Measurements from ENCODE around the gene INS.
"Not testable (repeated sequence)": the region's sequence is repeated elsewhere in the genome, so short reads cannot be mapped to it uniquely, and the experiment has no call there.

INS gene

GRCh38 chr11:2180789-2181370, 19.9 kb upstream of the INS start:
- DNase-seq, result no peak

GRCh38 chr11:2180347-2180746, 19.3 kb upstream of the INS start:
- DNase-seq, result no peak

- DNase-seq, result no peak
Measured at GRCh38 chr11:2179516-2179915, 18.5 kb upstream of the INS start.

- DNase-seq, result no peak
Measured at GRCh38 chr11:2178906-2179494, 18.0 kb upstream of the INS start.

- not testable (repeated sequence) for DNase-seq
Measured at GRCh38 chr11:2178055-2178773, 17.2 kb upstream of the INS start.

- DNase-seq, result no peak
Measured at GRCh38 chr11:2177076-2177475, 16.1 kb upstream of the INS start.

- DNase-seq, result no peak
Measured at GRCh38 chr11:2176389-2176900, 15.4 kb upstream of the INS start.

GRCh38 chr11:2175659-2176058, 14.7 kb upstream of the INS start:
- DNase-seq, result no peak

GRCh38 chr11:2174361-2174760, 13.4 kb upstream of the INS start:
- DNase-seq, result no peak

GRCh38 chr11:2173761-2174160, 12.8 kb upstream of the INS start:
- DNase-seq, result no peak

- DNase-seq, result no peak
Measured at GRCh38 chr11:2173150-2173693, 12.2 kb upstream of the INS start.

GRCh38 chr11:2172676-2173075, 11.7 kb upstream of the INS start:
- DNase-seq, result no peak

- no peak for DNase-seq
Measured at GRCh38 chr11:2171591-2172003, 10.6 kb upstream of the INS start, which contains the start of gene TH. Gene TH (minus strand): TSS chr11:2171815. CDS start chr11:2171786, 29 bp downstream.

GRCh38 chr11:2169626-2170570, 8.9 kb upstream of the INS start:
- DNase-seq, result no peak

GRCh38 chr11:2169005-2169378, 8.0 kb upstream of the INS start:
- DNase-seq, result no peak

- DNase-seq, result no peak
Measured at GRCh38 chr11:2168286-2169004, 7.4 kb upstream of the INS start.

- no peak for DNase-seq
Measured at GRCh38 chr11:2167141-2168045, 6.4 kb upstream of the INS start.

- DNase-seq, result no peak
Measured at GRCh38 chr11:2166091-2166851, 5.3 kb upstream of the INS start.

GRCh38 chr11:2165571-2165970, 4.6 kb upstream of the INS start:
- no peak for DNase-seq

All from NCI-H1417 treated with DMSO at 0.1 percent for 48 hours (cell line).